Measurements from ENCODE around the gene NGFR. TPM values are rescaled to one million over a fixed set of nuclear protein-coding genes. Genes with fewer than 3 reads are reported as not detected.

NGFR gene, protein sequence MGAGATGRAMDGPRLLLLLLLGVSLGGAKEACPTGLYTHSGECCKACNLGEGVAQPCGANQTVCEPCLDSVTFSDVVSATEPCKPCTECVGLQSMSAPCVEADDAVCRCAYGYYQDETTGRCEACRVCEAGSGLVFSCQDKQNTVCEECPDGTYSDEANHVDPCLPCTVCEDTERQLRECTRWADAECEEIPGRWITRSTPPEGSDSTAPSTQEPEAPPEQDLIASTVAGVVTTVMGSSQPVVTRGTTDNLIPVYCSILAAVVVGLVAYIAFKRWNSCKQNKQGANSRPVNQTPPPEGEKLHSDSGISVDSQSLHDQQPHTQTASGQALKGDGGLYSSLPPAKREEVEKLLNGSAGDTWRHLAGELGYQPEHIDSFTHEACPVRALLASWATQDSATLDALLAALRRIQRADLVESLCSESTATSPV
- 10 to 100 TPM; 10.6 to 21.3 (median 16.1) TPM for total RNA-seq

GRCh38 chr17:49494986-49495841 is at the start of gene NGFR:
TSS of gene NGFR (plus strand) at chr17:49495293. CDS start at chr17:49495418, 125 bp downstream.
- TF ChIP-seq POLR2A (IDR thresholded peaks at IDR 0.05) (peak; percentile 54 to 64), POLR2AphosphoS5 (IDR thresholded peaks at IDR 0.05) (peak; percentile 77), EP300 (IDR thresholded peaks at IDR 0.05) (no peak)
- TF ChIP-seq, protein P1, sequence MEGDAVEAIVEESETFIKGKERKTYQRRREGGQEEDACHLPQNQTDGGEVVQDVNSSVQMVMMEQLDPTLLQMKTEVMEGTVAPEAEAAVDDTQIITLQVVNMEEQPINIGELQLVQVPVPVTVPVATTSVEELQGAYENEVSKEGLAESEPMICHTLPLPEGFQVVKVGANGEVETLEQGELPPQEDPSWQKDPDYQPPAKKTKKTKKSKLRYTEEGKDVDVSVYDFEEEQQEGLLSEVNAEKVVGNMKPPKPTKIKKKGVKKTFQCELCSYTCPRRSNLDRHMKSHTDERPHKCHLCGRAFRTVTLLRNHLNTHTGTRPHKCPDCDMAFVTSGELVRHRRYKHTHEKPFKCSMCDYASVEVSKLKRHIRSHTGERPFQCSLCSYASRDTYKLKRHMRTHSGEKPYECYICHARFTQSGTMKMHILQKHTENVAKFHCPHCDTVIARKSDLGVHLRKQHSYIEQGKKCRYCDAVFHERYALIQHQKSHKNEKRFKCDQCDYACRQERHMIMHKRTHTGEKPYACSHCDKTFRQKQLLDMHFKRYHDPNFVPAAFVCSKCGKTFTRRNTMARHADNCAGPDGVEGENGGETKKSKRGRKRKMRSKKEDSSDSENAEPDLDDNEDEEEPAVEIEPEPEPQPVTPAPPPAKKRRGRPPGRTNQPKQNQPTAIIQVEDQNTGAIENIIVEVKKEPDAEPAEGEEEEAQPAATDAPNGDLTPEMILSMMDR (IDR thresholded peaks at IDR 0.05) = peak in 3 of 4 experiments; percentile 5 to 28 (median 8)
- peaks cover 44% of the 10 kb centered on the region for H3K27me3 ChIP-seq
- peak within 1 kb of the TSS; percentile 37 to 62 for H3K4me3 ChIP-seq
- peak; percentile 69 for ATAC-seq
- no peaks in the 10 kb centered on the region for H3K9me3 ChIP-seq
- WGBS, 2 donors (ENCODE audit: low coverage in 1 of 2) = 0 to 3% methylated on average over 7 to 10 of the region's 79 CpGs
- peak within 1 kb of the TSS in 3 of 4 donors; percentile 46 to 68 (median 49) for H3K27ac ChIP-seq
- H3K36me3 ChIP-seq = no peaks in the 10 kb centered on the region
- peaks cover 0 to 40% (median 29%) of the 10 kb centered on the region in 3 donors for H3K4me1 ChIP-seq

DNA sequence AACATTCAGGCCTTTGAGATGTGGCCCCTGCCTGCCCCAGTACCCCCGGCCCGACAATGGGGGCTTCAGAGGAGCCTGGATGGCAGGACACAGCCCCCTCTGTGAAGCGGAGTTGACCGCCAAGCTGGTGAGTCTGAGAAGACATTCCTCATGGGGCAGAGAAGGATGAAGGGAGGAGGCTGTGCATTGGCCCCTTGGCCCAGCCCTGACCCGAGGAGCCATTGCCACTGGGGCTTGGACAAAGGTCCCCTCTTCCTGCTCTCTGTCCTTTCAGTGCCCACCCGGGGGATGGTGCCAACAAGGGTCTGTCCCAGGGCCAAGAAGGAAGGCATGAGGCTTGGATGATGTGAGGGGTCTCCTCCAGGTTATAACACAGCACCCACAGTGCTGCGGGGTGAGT is 49.5 kb upstream of the NGFR start:
- TF ChIP-seq POLR2A (IDR thresholded peaks at IDR 0.05) = no peak
- TF ChIP-seq EP300 (IDR thresholded peaks at IDR 0.05) = no peak
- TF ChIP-seq, protein P1 (IDR thresholded peaks at IDR 0.05) = no peak
- H3K9me3 ChIP-seq = no peaks in the 10 kb centered on the region
- H3K4me1 ChIP-seq = no peaks in the 10 kb centered on the region
- H3K27ac ChIP-seq = no peak overlapping the region
- no peak overlapping the region for H3K4me3 ChIP-seq
- 83 to 94% methylated on average over 1 to 5 of the region's 7 CpGs for WGBS, 2 donors (ENCODE audit: low coverage in 1 of 2)
- ATAC-seq = no peak
- peaks cover 44% of the 10 kb centered on the region for H3K27me3 ChIP-seq
- H3K36me3 ChIP-seq = no peaks in the 10 kb centered on the region

GRCh38 chr17:49447628-49448302 is 47.3 kb upstream of the NGFR start:
- ATAC-seq = no peak
- no peaks in the 10 kb centered on the region for H3K9me3 ChIP-seq
- H3K27me3 ChIP-seq = peaks cover 26% of the 10 kb centered on the region
- no peak overlapping the region for H3K27ac ChIP-seq
- 48 to 73% methylated on average over 4 to 7 of the region's 9 CpGs for WGBS, 2 donors (ENCODE audit: low coverage in 1 of 2)
- H3K4me1 ChIP-seq = no peaks in the 10 kb centered on the region
- H3K36me3 ChIP-seq = no peaks in the 10 kb centered on the region
- H3K4me3 ChIP-seq = no peak overlapping the region
- TF ChIP-seq POLR2A (IDR thresholded peaks at IDR 0.05) (no peak), POLR2AphosphoS5 (IDR thresholded peaks at IDR 0.05) (no peak), EP300 (IDR thresholded peaks at IDR 0.05) (no peak)
- TF ChIP-seq, protein P1 (IDR thresholded peaks at IDR 0.05) = no peak

- H3K9me3 ChIP-seq = no peaks in the 10 kb centered on the region
- ATAC-seq = no peak
- H3K4me1 ChIP-seq = no peaks in the 10 kb centered on the region
- no peak overlapping the region for H3K27ac ChIP-seq
- WGBS, 2 donors (ENCODE audit: low coverage in 1 of 2) = 60 to 77% methylated on average over 1 to 4 of the region's 4 CpGs
- peaks cover 8% of the 10 kb centered on the region for H3K27me3 ChIP-seq
- H3K36me3 ChIP-seq = no peaks in the 10 kb centered on the region
- no peak overlapping the region for H3K4me3 ChIP-seq
- no peak for TF ChIP-seq POLR2A (IDR thresholded peaks at IDR 0.05)
- no peak for TF ChIP-seq POLR2AphosphoS5 (IDR thresholded peaks at IDR 0.05)
- TF ChIP-seq, protein P1 (IDR thresholded peaks at IDR 0.05) = no peak
- TF ChIP-seq EP300 (IDR thresholded peaks at IDR 0.05) = no peak
These were observed 44.9 kb upstream of the NGFR start for GRCh38 chr17:49450181-49450580.

Measured in gastroesophageal sphincter (tissue), 4 donors.